Sigmoid colon (tissue), 7 donors: ENCODE measurements around the gene MROH7. TPM values are rescaled to one million over a fixed set of nuclear protein-coding genes. Genes with fewer than 3 reads are reported as not detected.

Experiments
- DNase-seq: peaks from one replicate; pipeline ENCODE4 v3.0.0-alpha.2; 2019
- H3K27ac ChIP-seq, 4 donors: fragments of 200-600 bp; sonication (generic); one replicate each; pipeline ENCODE4 v1.5.1; 2016 to 2019; ENCODE audit warnings: mild to moderate bottlenecking in 1 of 4
- H3K27me3 ChIP-seq, 3 donors: fragments of 200-600 bp; sonication (generic); one replicate each; pipeline ENCODE4 v1.5.1; 2019; ENCODE audit warnings: mild to moderate bottlenecking in 1 of 3
- H3K36me3 ChIP-seq, 4 donors: fragments of 200-600 bp; sonication (generic); one replicate each; pipeline ENCODE4 v1.5.1; 2016 to 2019
- H3K4me1 ChIP-seq, 4 donors: fragments of 200-600 bp; sonication (generic); one replicate each; pipeline ENCODE4 v1.5.1; 2017 to 2019
- H3K4me3 ChIP-seq, 4 donors: fragments of 200-600 bp; sonication (generic); one replicate each; pipeline ENCODE4 v1.5.1; 2017 to 2019; ENCODE audit warnings: mild to moderate bottlenecking in 2 of 4, moderate library complexity in 1 of 4
- H3K9me3 ChIP-seq, 4 donors: fragments of 200-600 bp in 3 of 4; sonication (generic) in 3 of 4; one replicate each; pipeline versions ENCODE4 v1.5.1 to v1.6.1; 2013 to 2019
- CTCF ChIP-seq, 4 experiments: fragments of 450-650 bp in 3 of 4; fragments of 200-600 bp in 1 of 4; IDR thresholded peaks; one replicate each; pipeline ENCODE4 v1.5.1; 2016 to 2019; ENCODE audit warnings: antibody characterized with exemption in 4 of 4, mild to moderate bottlenecking in 3 of 4, moderate library complexity in 2 of 4
- EP300 ChIP-seq, 4 donors: sonication (generic); formaldehyde crosslinking; IDR thresholded peaks; one replicate each; pipeline ENCODE4 v1.6.1; 2017; ENCODE audit warnings: antibody characterized with exemption in 4 of 4
- POLR2A ChIP-seq, 2 donors: fragments of 450-650 bp; IDR thresholded peaks; one replicate each; pipeline ENCODE4 v1.6.1; 2016; ENCODE audit warnings: antibody characterized with exemption in 2 of 2, mild to moderate bottlenecking in 2 of 2, moderate library complexity in 2 of 2
- POLR2AphosphoS5 ChIP-seq, 4 donors: sonication (generic); formaldehyde crosslinking; IDR thresholded peaks; one replicate each; pipeline ENCODE4 v1.6.1; 2017; ENCODE audit warnings: antibody characterized with exemption in 4 of 4
- WGBS, 2 donors: extraction: QIAGEN DNeasy Blood & Tissue Kit; methylation state at CpG; one replicate each; pipeline ENCODE4 v1.1.7; 2013; 5-methylcytosine and 5-hydroxymethylcytosine counted together
- intact Hi-C: fragments of 100-400 bp; cut with DNase I; formaldehyde crosslinking; loops from one replicate; pipeline ENCODE4 v1.15.1; 2023
- polyA plus RNA-seq, 3 donors: library from polyadenylated mRNA; stranded (reverse); fragments of 200-250 nt; gene quantifications; one replicate each; pipeline ENCODE4 v1.2.3, GENCODE V29; 2013
- total RNA-seq, 4 donors: library from RNA; depleted of rRNA; stranded (reverse); fragments of >200 nt; gene quantifications; one replicate each; pipeline ENCODE4 v1.1.0, GENCODE V29; 2016
- donor health status: healthy with polysubstance abuse.
- donor health status: Bipolar disorder and iron deficiency.
- donor health status: healthy.

The MROH7 gene
- total and polyA plus RNA-seq, 7 donors = 0.69 to 23.0 (median 11.2) TPM

GRCh38 chr1:54703471-54703870 lies 61.9 kb downstream of the MROH7 start:
- WGBS, 2 donors = 93 to 96% methylated on average over 10 of the region's 10 CpGs
- H3K27me3 ChIP-seq = no peaks in the 10 kb centered on the region
- H3K9me3 ChIP-seq = no peaks in the 10 kb centered on the region
- no peaks in the 10 kb centered on the region for H3K4me1 ChIP-seq
- intact Hi-C loops = no loop called here
- TF ChIP-seq POLR2A (IDR thresholded peaks at IDR 0.05) (no peak), POLR2AphosphoS5 (IDR thresholded peaks at IDR 0.05) (no peak), EP300 (IDR thresholded peaks at IDR 0.05) (no peak), CTCF (IDR thresholded peaks at IDR 0.05) (no peak)
- no peak for DNase-seq
- peaks cover 0 to 46% (median 0%) of the 10 kb centered on the region in 4 donors for H3K36me3 ChIP-seq
- no peak overlapping the region for H3K27ac ChIP-seq
- no peak overlapping the region for H3K4me3 ChIP-seq

- H3K4me1 ChIP-seq = no peaks in the 10 kb centered on the region
- no peaks in the 10 kb centered on the region for H3K27me3 ChIP-seq
- TF ChIP-seq CTCF (IDR thresholded peaks at IDR 0.05) = no peak
- TF ChIP-seq POLR2AphosphoS5 (IDR thresholded peaks at IDR 0.05) = no peak
- TF ChIP-seq EP300 (IDR thresholded peaks at IDR 0.05) = no peak
- no peak for TF ChIP-seq POLR2A (IDR thresholded peaks at IDR 0.05)
- H3K4me3 ChIP-seq = no peak overlapping the region
- H3K9me3 ChIP-seq = no peaks in the 10 kb centered on the region
- 80 to 88% methylated on average over 2 of the region's 2 CpGs for WGBS, 2 donors
- intact Hi-C loops = no loop called here
- H3K36me3 ChIP-seq = peaks cover 0 to 45% (median 0%) of the 10 kb centered on the region in 4 donors
- DNase-seq = no peak
- no peak overlapping the region for H3K27ac ChIP-seq
These were observed 63.6 kb downstream of the MROH7 start for GRCh38 chr1:54705153-54705552.

- H3K27ac ChIP-seq = no peak overlapping the region
- H3K27me3 ChIP-seq = no peaks in the 10 kb centered on the region
- TF ChIP-seq EP300 (IDR thresholded peaks at IDR 0.05) = no peak
- no peak for TF ChIP-seq CTCF (IDR thresholded peaks at IDR 0.05)
- TF ChIP-seq POLR2AphosphoS5 (IDR thresholded peaks at IDR 0.05) = no peak
- TF ChIP-seq POLR2A (IDR thresholded peaks at IDR 0.05) = no peak
- DNase-seq = no peak
- no peaks in the 10 kb centered on the region for H3K4me1 ChIP-seq
- H3K4me3 ChIP-seq = no peak overlapping the region
- intact Hi-C loops = no loop called here
- WGBS, 2 donors = 91% methylated on average over 4 of the region's 4 CpGs
- no peaks in the 10 kb centered on the region for H3K9me3 ChIP-seq
- H3K36me3 ChIP-seq = peaks cover 0 to 32% (median 0%) of the 10 kb centered on the region in 4 donors
These were observed 64.8 kb downstream of the MROH7 start for GRCh38 chr1:54706419-54706818.

- no peaks in the 10 kb centered on the region for H3K27me3 ChIP-seq
- peaks cover 0 to 23% (median 0%) of the 10 kb centered on the region in 4 donors for H3K36me3 ChIP-seq
- H3K9me3 ChIP-seq = no peaks in the 10 kb centered on the region
- no peak for DNase-seq
- H3K4me3 ChIP-seq = no peak overlapping the region
- TF ChIP-seq EP300 (IDR thresholded peaks at IDR 0.05) (no peak), POLR2AphosphoS5 (IDR thresholded peaks at IDR 0.05) (no peak), CTCF (IDR thresholded peaks at IDR 0.05) (no peak), POLR2A (IDR thresholded peaks at IDR 0.05) (no peak)
- no peaks in the 10 kb centered on the region for H3K4me1 ChIP-seq
- intact Hi-C loops = no loop called here
- no peak overlapping the region for H3K27ac ChIP-seq
These were observed 66.8 kb downstream of the MROH7 start for GRCh38 chr1:54708385-54708784.
